HCT116 (cell line): ENCODE results near the gene ANO9. TPM values are rescaled to one million over a fixed set of nuclear protein-coding genes. Genes with fewer than 3 reads are reported as not detected.

ENCODE experiments used
- ATAC-seq: fragments of 200-7000 bp; cut with Tn5 transposase; 2 replicates; pipeline ENCODE4 v1.9.1; 2020; ENCODE audit warnings: mild to moderate bottlenecking, moderate library complexity
- BruUV-seq: library from RNA; stranded (reverse); fragments of 400-500 nt; replicated peaks from 2 replicates; lab custom pipeline; 2021; lab: Mats Ljungman, UMichigan
- CTCF ChIA-PET: fragments of 300-600 bp; sonication (Branson Sonifier 250); formaldehyde crosslinking; loops from one replicate; lab custom pipeline; 2021; ENCODE audit warnings: antibody characterized with exemption; lab: Charles Lee
- POLR2A ChIA-PET: fragments of 300-600, 350-600 bp; sonication (Branson Sonifier 250); formaldehyde crosslinking; loops from one replicate; lab custom pipeline; 2021; ENCODE audit warnings: antibody characterized with exemption; lab: Charles Lee
- RAD21 ChIA-PET, 2 experiments: fragments of 300-600 bp; sonication (Branson Sonifier 250); formaldehyde crosslinking; loops; one replicate each; lab custom pipeline; 2023; ENCODE audit warnings: low total read pairs in 2 of 2; ENCODE audit not compliant: uncharacterized antibody in 2 of 2, unreplicated experiment in 2 of 2, low non-redundant PET in 1 of 2; lab: Charles Lee
- DNase-seq: peaks from one replicate; pipeline ENCODE4 v3.0.0-alpha.2; 2010; ENCODE audit warnings: low read depth, low spot score
- H2AFZ ChIP-seq: fragments of 200-600 bp; shearing (Covaris generic), sonication (generic); 2 replicates; pipeline ENCODE4 v1.6.1; 2017; ENCODE audit warnings: low read depth, mixed run types, mixed read lengths, antibody characterized with exemption, low read length; ENCODE audit not compliant: poor library complexity, severe bottlenecking
- H3K27ac ChIP-seq: 2 replicates; pipeline ENCODE4 v1.5.1; 2012; ENCODE audit warnings: low read depth, low read length
- H3K27me3 ChIP-seq: fragments of 200-600 bp; sonication (generic); 2 replicates; pipeline ENCODE4 v1.6.1; 2016; ENCODE audit warnings: mixed run types, low read length, mixed read lengths; ENCODE audit not compliant: insufficient read depth
- H3K36me3 ChIP-seq, 2 experiments: fragments of 200-500 bp in 1 of 2; fragments of 200-600 bp in 1 of 2; sonication (Bioruptor generic) in 1 of 2; sonication (generic) in 1 of 2; 2 replicates each; pipeline versions ENCODE4 v1.5.1 to v1.6.1; 2014 to 2016; ENCODE audit warnings: low read length in 2 of 2, inconsistent platforms in 1 of 2, mixed read lengths in 1 of 2, mixed run types in 1 of 2; ENCODE audit not compliant: insufficient read depth in 2 of 2, control insufficient read depth in 1 of 2
- H3K4me1 ChIP-seq, 2 experiments: fragments of 200-600 bp in 1 of 2; sonication (generic) in 1 of 2; 2 replicates each; pipeline versions ENCODE4 v1.5.1 to v1.6.1; 2012 to 2017; ENCODE audit warnings: low read length in 2 of 2, inconsistent platforms in 1 of 2, mild to moderate bottlenecking in 1 of 2, mixed read lengths in 1 of 2, mixed run types in 1 of 2, moderate library complexity in 1 of 2; ENCODE audit not compliant: insufficient read depth in 2 of 2, control insufficient read depth in 1 of 2
- H3K4me2 ChIP-seq: fragments of 200-600 bp; sonication (generic); 2 replicates; pipeline ENCODE4 v1.6.1; 2017; ENCODE audit warnings: mixed run types, low read length, mixed read lengths
- H3K4me3 ChIP-seq, 2 experiments: fragments of 200-600 bp in 1 of 2; sonication (generic) in 1 of 2; replicated peaks in 1 of 2; 2 replicates each; pipeline ENCODE4 v1.5.1; 2011 to 2016; ENCODE audit warnings: low read length in 2 of 2, control low read depth in 1 of 2, low read depth in 1 of 2, mild to moderate bottlenecking in 1 of 2, mixed read lengths in 1 of 2, mixed run types in 1 of 2
- H3K79me2 ChIP-seq: fragments of 200-600 bp; sonication (generic); 2 replicates; pipeline ENCODE4 v1.6.1; 2017; ENCODE audit warnings: mild to moderate bottlenecking, mixed run types, low read length, moderate library complexity, mixed read lengths; ENCODE audit not compliant: insufficient read depth
- H3K9ac ChIP-seq: fragments of 200-600 bp; sonication (generic); 2 replicates; pipeline ENCODE4 v1.6.1; 2016; ENCODE audit warnings: low read length, mixed read lengths
- H3K9me2 ChIP-seq: fragments of 200-600 bp; sonication (generic), shearing (Covaris generic); 2 replicates; pipeline ENCODE4 v1.6.1; 2017; ENCODE audit warnings: mixed run types, mild to moderate bottlenecking, moderate library complexity; ENCODE audit not compliant: insufficient read depth
- H3K9me3 ChIP-seq, 2 experiments: fragments of 200-500 bp in 1 of 2; fragments of 200-600 bp in 1 of 2; sonication (Bioruptor generic) in 1 of 2; sonication (generic) in 1 of 2; 2 replicates each; pipeline ENCODE4 v1.6.1; 2014 to 2017; ENCODE audit warnings: low read length in 2 of 2, mixed read lengths in 2 of 2, inconsistent platforms in 1 of 2, low read depth in 1 of 2, mild to moderate bottlenecking in 1 of 2, mixed run types in 1 of 2, moderate library complexity in 1 of 2; ENCODE audit not compliant: control insufficient read depth in 1 of 2, insufficient read depth in 1 of 2
- H4K20me1 ChIP-seq: fragments of 200-600 bp; sonication (generic), shearing (Covaris generic); 2 replicates; pipeline ENCODE4 v1.6.1; 2017; ENCODE audit warnings: mixed run types, mild to moderate bottlenecking, moderate library complexity; ENCODE audit not compliant: insufficient read depth
- CEBPB ChIP-seq: IDR thresholded peaks from 2 replicates; pipeline ENCODE4 v1.6.1; 2012; ENCODE audit warnings: low read depth
- EGR1 ChIP-seq: IDR thresholded peaks from 2 replicates; pipeline ENCODE4 v1.6.1; 2012; ENCODE audit warnings: low read depth
- ELF1 ChIP-seq: IDR thresholded peaks from 2 replicates; pipeline ENCODE4 v1.6.1; 2012; ENCODE audit warnings: low read depth, borderline replicate concordance
- EZH2 ChIP-seq: fragments of 200-600 bp; sonication (generic); IDR thresholded peaks from 2 replicates; pipeline ENCODE4 v1.6.1; 2017; ENCODE audit warnings: antibody characterized with exemption, mixed run types
- JUND ChIP-seq: IDR thresholded peaks from 2 replicates; pipeline ENCODE4 v1.6.1; 2012
- POLR2A ChIP-seq: IDR thresholded peaks from 2 replicates; pipeline ENCODE4 v1.7.0; 2011; ENCODE audit warnings: borderline replicate concordance; ENCODE audit not compliant: insufficient read depth, insufficient read length; ENCODE audit errors: extremely low read depth
- POLR2AphosphoS5 ChIP-seq: IDR thresholded peaks from 2 replicates; pipeline ENCODE4 v1.6.1; 2011; ENCODE audit warnings: mild to moderate bottlenecking, low read depth, low read length, moderate library complexity
- RAD21 ChIP-seq: IDR thresholded peaks from 2 replicates; pipeline ENCODE4 v1.6.1; 2012; ENCODE audit warnings: low read depth, mild to moderate bottlenecking
- SIN3A ChIP-seq: IDR thresholded peaks from 2 replicates; pipeline ENCODE4 v1.6.1; 2012; ENCODE audit warnings: low read depth
- SP1 ChIP-seq: IDR thresholded peaks from 2 replicates; pipeline ENCODE4 v1.6.1; 2012; ENCODE audit warnings: low read depth
- SRF ChIP-seq: IDR thresholded peaks from 2 replicates; pipeline ENCODE4 v1.6.1; 2012; ENCODE audit warnings: low read depth
- ZNF274 ChIP-seq: fragments of 200-500 bp; sonication (Bioruptor generic); IDR thresholded peaks from 2 replicates; pipeline ENCODE4 v1.6.1; 2014; ENCODE audit warnings: mild to moderate bottlenecking, low read depth, low read length, inconsistent platforms
- intact Hi-C: fragments of 100-400 bp; cut with micrococcal nuclease; formaldehyde crosslinking; loops from 2 replicates; pipeline ENCODE4 v1.10.0; 2022
- total RNA-seq: library from RNA; stranded (reverse); gene quantifications from one replicate; pipeline ENCODE4 v1.2.1, GENCODE V29; 2021; ENCODE audit not compliant: unreplicated experiment
- TF ChIP-seq, protein P1 (sequence below): IDR thresholded peaks from 2 replicates; pipeline ENCODE4 v1.6.1; 2012
- TF ChIP-seq, protein P2 (sequence below): IDR thresholded peaks from 2 replicates; pipeline ENCODE4 v1.6.1; 2012
- TF ChIP-seq, protein P3 (sequence below): IDR thresholded peaks from 2 replicates; pipeline ENCODE4 v1.6.1; 2012; ENCODE audit warnings: low read depth
- TF ChIP-seq, protein P4 (sequence below): IDR thresholded peaks from 2 replicates; pipeline ENCODE4 v1.6.1; 2011; ENCODE audit warnings: mild to moderate bottlenecking, low read length, moderate library complexity; ENCODE audit not compliant: insufficient replicate concordance; ENCODE audit errors: extremely low read depth

ANO9 gene
- total RNA-seq, 1 experiment from 2014 or later: 70.3 TPM

DNA sequence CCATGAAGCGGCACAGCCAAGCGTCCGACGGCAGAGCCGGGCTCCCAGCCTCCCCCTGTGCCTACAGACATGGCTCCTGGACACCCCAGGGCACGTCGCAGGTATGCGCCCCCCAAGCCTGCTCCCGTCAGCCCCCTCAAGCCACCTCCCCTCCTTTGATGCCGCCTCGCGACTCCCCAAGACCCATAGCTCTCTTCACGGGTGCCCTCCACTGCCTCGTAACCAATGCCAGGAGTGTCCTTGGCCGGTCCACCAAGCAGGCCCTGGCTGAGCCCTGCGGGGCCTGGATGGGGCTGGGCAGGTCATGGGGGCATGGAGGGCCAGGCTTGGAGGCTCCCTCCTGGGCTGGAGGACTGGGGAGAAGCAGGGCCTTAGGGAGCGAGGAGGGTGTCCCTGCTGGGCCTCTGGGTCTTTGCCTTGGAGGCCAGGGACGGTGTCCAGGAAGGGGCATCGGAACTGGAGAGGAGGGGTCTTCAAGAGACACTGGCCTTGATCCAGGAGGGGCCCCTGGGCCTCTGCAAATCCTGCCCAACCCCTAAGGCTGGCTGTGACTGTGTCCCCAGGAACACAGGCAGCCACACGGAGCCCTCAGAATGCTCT lies 9.2 kb downstream of the ANO9 start:
- RAD21 ChIA-PET: no interaction called here

DNA sequence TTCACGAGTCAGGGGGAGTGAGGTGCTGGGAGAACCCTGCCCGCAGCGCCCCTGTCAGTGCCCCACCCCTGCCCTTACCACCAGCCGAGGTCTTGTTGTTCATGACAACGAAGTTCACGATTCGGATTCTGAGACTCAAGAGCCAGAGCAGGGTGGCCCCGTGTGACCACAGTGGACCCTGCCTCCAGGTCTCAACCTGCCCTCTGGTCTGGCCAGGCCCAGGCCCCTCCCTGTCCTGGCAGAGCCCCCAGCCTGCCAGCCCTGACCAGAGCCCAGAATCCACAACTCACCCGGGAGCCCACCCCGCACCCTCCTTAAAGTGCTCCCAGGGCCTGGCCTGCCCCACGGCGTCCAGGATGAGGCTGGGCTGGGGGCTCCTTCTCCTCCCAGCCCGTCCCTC lies 9.9 kb downstream of the ANO9 start:
- no TSS peak for BruUV-seq

More for the DNA sequence above, 9.2 kb downstream of the ANO9 start:
- H3K4me2 ChIP-seq: no peak overlapping the region
- no peaks in the 10 kb centered on the region for H3K9me2 ChIP-seq
- H3K79me2 ChIP-seq: no peaks in the 10 kb centered on the region
- POLR2A ChIA-PET: no interaction called here
- no peaks in the 10 kb centered on the region; a peak in 1 of 4 replicates for H3K9me3 ChIP-seq
- BruUV-seq: no TSS peak
- CTCF ChIA-PET: no interaction called here
- H3K4me1 ChIP-seq: no peaks in the 10 kb centered on the region; a peak in 1 of 4 replicates
- no peak for TF ChIP-seq EZH2
- TF ChIP-seq SIN3A: no peak
- no peak for TF ChIP-seq CEBPB
- TF ChIP-seq SRF: no peak
- TF ChIP-seq ELF1: no peak
- no peak for TF ChIP-seq JUND
- no peak for TF ChIP-seq RAD21
- TF ChIP-seq, protein P1, sequence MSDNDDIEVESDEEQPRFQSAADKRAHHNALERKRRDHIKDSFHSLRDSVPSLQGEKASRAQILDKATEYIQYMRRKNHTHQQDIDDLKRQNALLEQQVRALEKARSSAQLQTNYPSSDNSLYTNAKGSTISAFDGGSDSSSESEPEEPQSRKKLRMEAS: no peak
- no peak for TF ChIP-seq POLR2A
- TF ChIP-seq, protein P2, sequence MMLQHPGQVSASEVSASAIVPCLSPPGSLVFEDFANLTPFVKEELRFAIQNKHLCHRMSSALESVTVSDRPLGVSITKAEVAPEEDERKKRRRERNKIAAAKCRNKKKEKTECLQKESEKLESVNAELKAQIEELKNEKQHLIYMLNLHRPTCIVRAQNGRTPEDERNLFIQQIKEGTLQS: no peak
- no peak for TF ChIP-seq EGR1
- no peak for TF ChIP-seq SP1
- ATAC-seq (no peak), DNase-seq (no peak)
- H3K36me3 ChIP-seq: 0 out of 4 replicates have a peak, but pooled peaks cover 0 to 3% of the 10 kb centered on the region in 2 experiments
- H3K4me3 ChIP-seq: no peak overlapping the region
- H3K27me3 ChIP-seq: no peaks in the 10 kb centered on the region
- H3K9ac ChIP-seq: no peak overlapping the region
- intact Hi-C loops: no loop called here
- H3K27ac ChIP-seq: no peak overlapping the region
- H4K20me1 ChIP-seq: no peaks in the 10 kb centered on the region
- no peak overlapping the region for H2AFZ ChIP-seq

More for the DNA sequence above, 9.9 kb downstream of the ANO9 start:
- no peak for TF ChIP-seq POLR2AphosphoS5
- no peak for TF ChIP-seq POLR2A
- TF ChIP-seq, protein P1: no peak
- no peak for TF ChIP-seq ZNF274
- TF ChIP-seq SRF: no peak
- TF ChIP-seq, protein P3, sequence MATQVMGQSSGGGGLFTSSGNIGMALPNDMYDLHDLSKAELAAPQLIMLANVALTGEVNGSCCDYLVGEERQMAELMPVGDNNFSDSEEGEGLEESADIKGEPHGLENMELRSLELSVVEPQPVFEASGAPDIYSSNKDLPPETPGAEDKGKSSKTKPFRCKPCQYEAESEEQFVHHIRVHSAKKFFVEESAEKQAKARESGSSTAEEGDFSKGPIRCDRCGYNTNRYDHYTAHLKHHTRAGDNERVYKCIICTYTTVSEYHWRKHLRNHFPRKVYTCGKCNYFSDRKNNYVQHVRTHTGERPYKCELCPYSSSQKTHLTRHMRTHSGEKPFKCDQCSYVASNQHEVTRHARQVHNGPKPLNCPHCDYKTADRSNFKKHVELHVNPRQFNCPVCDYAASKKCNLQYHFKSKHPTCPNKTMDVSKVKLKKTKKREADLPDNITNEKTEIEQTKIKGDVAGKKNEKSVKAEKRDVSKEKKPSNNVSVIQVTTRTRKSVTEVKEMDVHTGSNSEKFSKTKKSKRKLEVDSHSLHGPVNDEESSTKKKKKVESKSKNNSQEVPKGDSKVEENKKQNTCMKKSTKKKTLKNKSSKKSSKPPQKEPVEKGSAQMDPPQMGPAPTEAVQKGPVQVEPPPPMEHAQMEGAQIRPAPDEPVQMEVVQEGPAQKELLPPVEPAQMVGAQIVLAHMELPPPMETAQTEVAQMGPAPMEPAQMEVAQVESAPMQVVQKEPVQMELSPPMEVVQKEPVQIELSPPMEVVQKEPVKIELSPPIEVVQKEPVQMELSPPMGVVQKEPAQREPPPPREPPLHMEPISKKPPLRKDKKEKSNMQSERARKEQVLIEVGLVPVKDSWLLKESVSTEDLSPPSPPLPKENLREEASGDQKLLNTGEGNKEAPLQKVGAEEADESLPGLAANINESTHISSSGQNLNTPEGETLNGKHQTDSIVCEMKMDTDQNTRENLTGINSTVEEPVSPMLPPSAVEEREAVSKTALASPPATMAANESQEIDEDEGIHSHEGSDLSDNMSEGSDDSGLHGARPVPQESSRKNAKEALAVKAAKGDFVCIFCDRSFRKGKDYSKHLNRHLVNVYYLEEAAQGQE: no peak
- TF ChIP-seq, protein P4, sequence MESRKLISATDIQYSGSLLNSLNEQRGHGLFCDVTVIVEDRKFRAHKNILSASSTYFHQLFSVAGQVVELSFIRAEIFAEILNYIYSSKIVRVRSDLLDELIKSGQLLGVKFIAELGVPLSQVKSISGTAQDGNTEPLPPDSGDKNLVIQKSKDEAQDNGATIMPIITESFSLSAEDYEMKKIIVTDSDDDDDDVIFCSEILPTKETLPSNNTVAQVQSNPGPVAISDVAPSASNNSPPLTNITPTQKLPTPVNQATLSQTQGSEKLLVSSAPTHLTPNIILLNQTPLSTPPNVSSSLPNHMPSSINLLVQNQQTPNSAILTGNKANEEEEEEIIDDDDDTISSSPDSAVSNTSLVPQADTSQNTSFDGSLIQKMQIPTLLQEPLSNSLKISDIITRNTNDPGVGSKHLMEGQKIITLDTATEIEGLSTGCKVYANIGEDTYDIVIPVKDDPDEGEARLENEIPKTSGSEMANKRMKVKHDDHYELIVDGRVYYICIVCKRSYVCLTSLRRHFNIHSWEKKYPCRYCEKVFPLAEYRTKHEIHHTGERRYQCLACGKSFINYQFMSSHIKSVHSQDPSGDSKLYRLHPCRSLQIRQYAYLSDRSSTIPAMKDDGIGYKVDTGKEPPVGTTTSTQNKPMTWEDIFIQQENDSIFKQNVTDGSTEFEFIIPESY: no peak
- no peak overlapping the region for H3K4me3 ChIP-seq
- no peak overlapping the region for H3K4me2 ChIP-seq
- ChIA-PET POLR2A (no interaction called here), CTCF (no interaction called here), RAD21 (no interaction called here)
- no peak overlapping the region for H2AFZ ChIP-seq
- no peaks in the 10 kb centered on the region; a peak in 1 of 4 replicates for H3K4me1 ChIP-seq
- intact Hi-C loops: no loop called here
- no peaks in the 10 kb centered on the region for H3K9me2 ChIP-seq
- H4K20me1 ChIP-seq: no peaks in the 10 kb centered on the region
- no peak for DNase-seq
- H3K27ac ChIP-seq: no peak overlapping the region
- H3K36me3 ChIP-seq: 0 out of 4 replicates have a peak, but pooled peaks cover 0 to 3% of the 10 kb centered on the region in 2 experiments
- no peak overlapping the region for H3K9ac ChIP-seq
- H3K27me3 ChIP-seq: no peaks in the 10 kb centered on the region
- ATAC-seq: no peak
- no peaks in the 10 kb centered on the region for H3K9me3 ChIP-seq
- H3K79me2 ChIP-seq: no peaks in the 10 kb centered on the region
